Activated CD4-positive, alpha-beta T cell treated with anti-CD3 and anti-CD28 coated beads for 4 hours (primary cell): Measurements from ENCODE around the gene NAALADL2.

Experiments used
- DNase-seq, 2 donors: peaks; one replicate each; pipeline ENCODE4 v3.0.0-alpha.2; 2020

NAALADL2 gene

GRCh38 chr3:175617247-175617646 is 758.1 kb downstream of the NAALADL2 start:
- no peak for DNase-seq

- DNase-seq, result no peak
Measured at GRCh38 chr3:175619369-175619768, 760.2 kb downstream of the NAALADL2 start.

- no peak for DNase-seq
Measured at GRCh38 chr3:175620093-175620492, 761.0 kb downstream of the NAALADL2 start.

GRCh38 chr3:175620532-175620931 is 761.4 kb downstream of the NAALADL2 start:
- DNase-seq, result no peak

GRCh38 chr3:175640958-175641357 is 781.8 kb downstream of the NAALADL2 start:
- DNase-seq, result no peak

- no peak for DNase-seq
Measured at GRCh38 chr3:175646865-175647264, 787.7 kb downstream of the NAALADL2 start.

GRCh38 chr3:175648899-175649298 is 789.8 kb downstream of the NAALADL2 start:
- DNase-seq, result no peak

- DNase-seq, result no peak
Measured at GRCh38 chr3:175651716-175652115, 792.6 kb downstream of the NAALADL2 start.

GRCh38 chr3:175655351-175655750 is 796.2 kb downstream of the NAALADL2 start:
- DNase-seq, result no peak

GRCh38 chr3:175656461-175656860 is 797.3 kb downstream of the NAALADL2 start:
- no peak for DNase-seq

- no peak for DNase-seq
Measured at GRCh38 chr3:175659670-175660350, 800.7 kb downstream of the NAALADL2 start.

- no peak for DNase-seq
Measured at GRCh38 chr3:175662815-175663214, 803.7 kb downstream of the NAALADL2 start.

GRCh38 chr3:175664911-175665310 is 805.8 kb downstream of the NAALADL2 start:
- DNase-seq, result no peak

- DNase-seq, result no peak
Measured at GRCh38 chr3:175668300-175668699, 809.2 kb downstream of the NAALADL2 start.

- DNase-seq, result no peak
Measured at GRCh38 chr3:175670557-175670956, 811.4 kb downstream of the NAALADL2 start.

GRCh38 chr3:175672119-175672689 is 813.1 kb downstream of the NAALADL2 start:
- no peak for DNase-seq

- DNase-seq, result no peak
Measured at GRCh38 chr3:175679568-175679967, 820.4 kb downstream of the NAALADL2 start.

- no peak for DNase-seq
Measured at GRCh38 chr3:175692256-175692655, 833.1 kb downstream of the NAALADL2 start.

- DNase-seq, result no peak
Measured at GRCh38 chr3:175695251-175695650, 836.1 kb downstream of the NAALADL2 start.

GRCh38 chr3:175702956-175703355 is 843.8 kb downstream of the NAALADL2 start:
- no peak for DNase-seq

GRCh38 chr3:175704366-175705055 is 845.4 kb downstream of the NAALADL2 start:
- DNase-seq, result no peak

GRCh38 chr3:175713268-175713667 is 854.1 kb downstream of the NAALADL2 start:
- DNase-seq, result no peak

- no peak for DNase-seq
Measured at GRCh38 chr3:175716446-175716845, 857.3 kb downstream of the NAALADL2 start.

- DNase-seq, result no peak
Measured at GRCh38 chr3:175726228-175726627, 867.1 kb downstream of the NAALADL2 start.
